Activated CD8-positive, alpha-beta memory T cell treated with anti-CD3 and anti-CD28 coated beads, Interleukin-2, amount 10 ng/mL, durations not matched to agents 7 days and 5 days (primary cell): ENCODE data around the gene BTBD1. TPM values are rescaled to one million over a fixed set of nuclear protein-coding genes. Genes with fewer than 3 reads are reported as not detected.
"Not testable (repeated sequence)": the region's sequence is repeated elsewhere in the genome, so short reads cannot be mapped to it uniquely, and the experiment has no call there.

ENCODE experiments used
- ATAC-seq: fragments of 150-1000 bp; cut with Tn5 transposase; one replicate; pipeline ENCODE4 v1.10.0; 2021; ENCODE audit warnings: moderate library complexity
- CTCF ChIA-PET: fragments of 350-600 bp; sonication (Branson Sonifier 250); formaldehyde crosslinking; loops from one replicate; lab custom pipeline; 2021; ENCODE audit warnings: antibody characterized with exemption; lab: Charles Lee
- DNase-seq: peaks from one replicate; pipeline ENCODE4 v3.0.0-alpha.2; 2020
- H3K27ac Mint-ChIP-seq: one replicate; pipeline ENCODE4 v1.8.0; 2021; ENCODE audit warnings: mild to moderate bottlenecking, mixed read lengths
- H3K27me3 Mint-ChIP-seq: one replicate; pipeline ENCODE4 v1.8.0; 2021; ENCODE audit warnings: mixed read lengths
- H3K36me3 Mint-ChIP-seq: one replicate; pipeline ENCODE4 v1.8.0; 2021; ENCODE audit warnings: mild to moderate bottlenecking, mixed read lengths
- H3K4me1 Mint-ChIP-seq: one replicate; pipeline ENCODE4 v1.8.0; 2021; ENCODE audit warnings: mixed read lengths
- H3K4me3 Mint-ChIP-seq: one replicate; pipeline ENCODE4 v1.8.0; 2021; ENCODE audit warnings: mild to moderate bottlenecking, moderate library complexity, mixed read lengths
- H3K9me3 Mint-ChIP-seq: one replicate; pipeline ENCODE4 v1.8.0; 2022; ENCODE audit warnings: low read depth, mixed read lengths
- total RNA-seq, 2 experiments: library from RNA; stranded (reverse); gene quantifications; one replicate each; pipeline ENCODE4 v1.2.3, GENCODE V29; 2021

Gene BTBD1
- total RNA-seq, 2 experiments from 2014 or later = 62.5 to 73.2 TPM

- Mint-ChIP-seq H3K27me3 (no peaks in the 10 kb centered on the region), H3K27ac (peak overlapping the region; percentile 72), H3K4me1 (peaks cover 6% of the 10 kb centered on the region), H3K9me3 (no peaks in the 10 kb centered on the region), H3K36me3 (peaks cover 16% of the 10 kb centered on the region), H3K4me3 (peak overlapping the region; percentile 80)
- DNase-seq (no peak), ATAC-seq (no peak)
- CTCF ChIA-PET = interaction anchor here (0.8 to 1.5 kb wide), 3 partner anchors 10 to 54 kb away, joined by 3 to 5 read pairs (median 3); no protein-coding TSS in a partner anchor
These were observed 2.2 kb downstream of the BTBD1 start for GRCh38 chr15:83064859-83065258.

- no peak overlapping the region for H3K4me3 Mint-ChIP-seq
- no peaks in the 10 kb centered on the region for H3K9me3 Mint-ChIP-seq
- no peak overlapping the region for H3K27ac Mint-ChIP-seq
- no peaks in the 10 kb centered on the region for H3K27me3 Mint-ChIP-seq
- peaks cover 11% of the 10 kb centered on the region for H3K36me3 Mint-ChIP-seq
- CTCF ChIA-PET = interaction anchor here (0.7 to 0.9 kb wide), 2 partner anchors 9 to 313 kb away, joined by 3 read pairs; no protein-coding TSS in a partner anchor
- ATAC-seq (no peak), DNase-seq (no peak)
- H3K4me1 Mint-ChIP-seq = peaks cover 8% of the 10 kb centered on the region
These were observed 3.5 kb downstream of the BTBD1 start for GRCh38 chr15:83063551-83063950.

GRCh38 chr15:83062768-83063180 lies 4.3 kb downstream of the BTBD1 start:
- Mint-ChIP-seq H3K27me3 (no peaks in the 10 kb centered on the region), H3K4me1 (peaks cover 9% of the 10 kb centered on the region), H3K36me3 (peaks cover 11% of the 10 kb centered on the region), H3K4me3 (no peak overlapping the region), H3K9me3 (no peaks in the 10 kb centered on the region), H3K27ac (no peak overlapping the region)
- DNase-seq (no peak), ATAC-seq (no peak)
- CTCF ChIA-PET = interaction anchor here (0.9 kb wide), 1 partner anchor 8 kb away, joined by 3 read pairs; no protein-coding TSS in a partner anchor

GRCh38 chr15:83061680-83062079 lies 5.4 kb downstream of the BTBD1 start:
- CTCF ChIA-PET = interaction anchor here (1.2 kb wide), 1 partner anchor 50 kb away, joined by 5 read pairs; the partner anchor contains the start of gene C15orf40
- DNase-seq (no peak), ATAC-seq (no peak)
- no peaks in the 10 kb centered on the region for H3K9me3 Mint-ChIP-seq
- no peaks in the 10 kb centered on the region for H3K27me3 Mint-ChIP-seq
- H3K4me1 Mint-ChIP-seq = peaks cover 6% of the 10 kb centered on the region
- H3K36me3 Mint-ChIP-seq = peaks cover 14% of the 10 kb centered on the region
- H3K27ac Mint-ChIP-seq = no peak overlapping the region
- H3K4me3 Mint-ChIP-seq = no peak overlapping the region

- ATAC-seq (no peak), DNase-seq (no peak)
- Mint-ChIP-seq H3K4me1 (peaks cover 6% of the 10 kb centered on the region), H3K9me3 (no peaks in the 10 kb centered on the region), H3K4me3 (no peak overlapping the region), H3K27me3 (no peaks in the 10 kb centered on the region), H3K36me3 (peaks cover 24% of the 10 kb centered on the region), H3K27ac (no peak overlapping the region)
- CTCF ChIA-PET = interaction anchor here (0.6 kb wide), 1 partner anchor 9 kb away, joined by 3 read pairs; the partner anchor contains the start of gene BTBD1
These were observed 9.2 kb downstream of the BTBD1 start for GRCh38 chr15:83057696-83058376.

GRCh38 chr15:83057002-83057401 lies 10.1 kb downstream of the BTBD1 start:
- CTCF ChIA-PET = no interaction called here
- ATAC-seq = no peak
- Mint-ChIP-seq H3K4me1 (peaks cover 6% of the 10 kb centered on the region), H3K36me3 (peaks cover 26% of the 10 kb centered on the region), H3K9me3 (no peaks in the 10 kb centered on the region), H3K4me3 (no peak overlapping the region), H3K27me3 (no peaks in the 10 kb centered on the region), H3K27ac (peak overlapping the region; percentile 1)
- no peak for DNase-seq

GRCh38 chr15:83053151-83053550 lies 13.9 kb downstream of the BTBD1 start:
- Mint-ChIP-seq H3K27me3 (no peaks in the 10 kb centered on the region), H3K27ac (no peak overlapping the region), H3K4me3 (no peak overlapping the region), H3K4me1 (peaks cover 6% of the 10 kb centered on the region), H3K36me3 (peaks cover 41% of the 10 kb centered on the region), H3K9me3 (no peaks in the 10 kb centered on the region)
- DNase-seq (no peak), ATAC-seq (no peak)
- CTCF ChIA-PET = no interaction called here

- peaks cover 6% of the 10 kb centered on the region for H3K4me1 Mint-ChIP-seq
- DNase-seq = no peak
These were observed 20.4 kb downstream of the BTBD1 start for GRCh38 chr15:83046558-83047127.

GRCh38 chr15:83044156-83044555 lies 22.9 kb downstream of the BTBD1 start:
- Mint-ChIP-seq H3K27ac (no peak overlapping the region), H3K9me3 (no peaks in the 10 kb centered on the region), H3K36me3 (peaks cover 74% of the 10 kb centered on the region), H3K27me3 (no peaks in the 10 kb centered on the region), H3K4me1 (peaks cover 12% of the 10 kb centered on the region), H3K4me3 (no peak overlapping the region)
- no peak for ATAC-seq
- CTCF ChIA-PET = no interaction called here
- DNase-seq = no peak

More at GRCh38 chr15:83046558-83047127, 20.4 kb downstream of the BTBD1 start:
- Mint-ChIP-seq H3K27me3 (no peaks in the 10 kb centered on the region), H3K36me3 (peaks cover 57% of the 10 kb centered on the region), H3K4me3 (no peak overlapping the region), H3K9me3 (no peaks in the 10 kb centered on the region), H3K27ac (no peak overlapping the region)
- no peak for ATAC-seq
- CTCF ChIA-PET = interaction anchor here (1.6 kb wide), 1 partner anchor 24 kb away, joined by 3 read pairs; no protein-coding TSS in a partner anchor

- CTCF ChIA-PET = interaction anchor here (1.5 kb wide), 1 partner anchor 508 kb away, joined by 3 read pairs; no protein-coding TSS in a partner anchor
These were observed 27.8 kb downstream of the BTBD1 start for GRCh38 chr15:83039206-83039605.

GRCh38 chr15:83036253-83036652 lies 30.8 kb downstream of the BTBD1 start:
- CTCF ChIA-PET = interaction anchor here (0.9 kb wide), 1 partner anchor 24 kb away, joined by 3 read pairs; no protein-coding TSS in a partner anchor
- peaks cover 69% of the 10 kb centered on the region for H3K36me3 Mint-ChIP-seq
- H3K4me3 Mint-ChIP-seq = no peak overlapping the region
- DNase-seq (no peak), ATAC-seq (peak; percentile 49)
- H3K4me1 Mint-ChIP-seq = peaks cover 42% of the 10 kb centered on the region
- H3K27ac Mint-ChIP-seq = peak overlapping the region; percentile 62
- H3K9me3 Mint-ChIP-seq = peaks cover 5% of the 10 kb centered on the region
- no peaks in the 10 kb centered on the region for H3K27me3 Mint-ChIP-seq

More at GRCh38 chr15:83039206-83039605, 27.8 kb downstream of the BTBD1 start:
- Mint-ChIP-seq H3K9me3 (peaks cover 3% of the 10 kb centered on the region), H3K27me3 (no peaks in the 10 kb centered on the region), H3K27ac (peak overlapping the region; percentile 48), H3K4me3 (no peak overlapping the region), H3K4me1 (peaks cover 37% of the 10 kb centered on the region), H3K36me3 (peaks cover 73% of the 10 kb centered on the region)
- DNase-seq (no peak), ATAC-seq (no peak)

GRCh38 chr15:83031234-83031633 lies 35.8 kb downstream of the BTBD1 start:
- not testable (repeated sequence) for H3K9me3 Mint-ChIP-seq, H3K27ac Mint-ChIP-seq, H3K4me3 Mint-ChIP-seq, DNase-seq, H3K27me3 Mint-ChIP-seq, ATAC-seq
- Mint-ChIP-seq H3K36me3 (peaks cover 58% of the 10 kb centered on the region), H3K4me1 (peaks cover 12% of the 10 kb centered on the region)
- CTCF ChIA-PET = interaction anchor here (0.6 kb wide), 1 partner anchor 488 kb away, joined by 3 read pairs; no protein-coding TSS in a partner anchor

- ATAC-seq = no peak
- Mint-ChIP-seq H3K4me1 (peaks cover 4% of the 10 kb centered on the region), H3K36me3 (peaks cover 50% of the 10 kb centered on the region), H3K9me3 (peaks cover 2% of the 10 kb centered on the region), H3K27me3 (no peaks in the 10 kb centered on the region), H3K27ac (no peak overlapping the region), H3K4me3 (no peak overlapping the region)
- CTCF ChIA-PET = no interaction called here
- DNase-seq = no peak
These were observed 37.0 kb downstream of the BTBD1 start for GRCh38 chr15:83030021-83030420.
